Measurements from ENCODE around the gene FBXW12. TPM values are rescaled to one million over a fixed set of nuclear protein-coding genes. Genes with fewer than 3 reads are reported as not detected.

FBXW12 gene
- total and polyA plus RNA-seq, 9 donors = 0.22 to 0.46 (median 0.33) TPM; not detected in 4

DNA sequence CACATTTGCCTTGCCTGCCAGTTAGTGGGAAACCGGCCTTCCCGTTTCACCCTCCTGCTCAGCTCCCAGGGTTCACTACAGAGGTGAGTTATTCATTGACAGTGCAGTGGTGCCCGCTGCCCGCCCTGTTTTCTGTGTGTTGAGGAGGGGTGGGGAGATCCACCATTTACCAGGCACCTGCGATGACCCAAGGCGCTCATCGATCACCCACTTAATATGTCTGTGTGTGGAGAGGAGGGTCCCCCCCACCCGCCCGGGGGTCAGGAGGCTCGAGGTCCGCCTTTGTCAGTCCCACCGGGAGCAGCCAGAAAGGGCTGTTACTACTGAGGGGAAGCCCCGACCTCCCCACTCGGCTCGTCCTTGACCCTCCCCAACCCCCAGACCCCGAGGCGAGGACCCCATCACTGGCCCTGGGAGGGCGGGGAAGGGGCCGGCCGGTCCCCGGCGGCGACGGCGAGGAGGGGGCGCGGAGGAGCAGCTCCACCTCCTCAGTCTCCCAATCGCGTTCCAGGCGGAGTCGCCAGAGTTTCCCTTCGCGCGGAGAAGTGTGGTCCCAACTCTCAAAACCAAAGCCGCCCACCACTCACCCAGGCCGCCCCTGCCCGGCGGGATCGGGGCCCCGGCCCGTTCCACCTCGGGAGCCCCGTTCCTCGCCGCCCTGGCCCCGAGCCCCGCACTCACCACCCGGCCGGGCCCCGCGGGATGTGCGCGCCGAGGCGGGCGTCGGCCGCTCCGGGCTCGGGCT, 56.7 kb downstream of the FBXW12 start:
- peak; percentile 70 to 81 (median 77) for DNase-seq
- H3K36me3 ChIP-seq = no peaks in the 10 kb centered on the region
- TF ChIP-seq EP300 (IDR thresholded peaks at IDR 0.05) (no peak), POLR2A (IDR thresholded peaks at IDR 0.05) (peak; percentile 79)
- TF ChIP-seq, protein P1, sequence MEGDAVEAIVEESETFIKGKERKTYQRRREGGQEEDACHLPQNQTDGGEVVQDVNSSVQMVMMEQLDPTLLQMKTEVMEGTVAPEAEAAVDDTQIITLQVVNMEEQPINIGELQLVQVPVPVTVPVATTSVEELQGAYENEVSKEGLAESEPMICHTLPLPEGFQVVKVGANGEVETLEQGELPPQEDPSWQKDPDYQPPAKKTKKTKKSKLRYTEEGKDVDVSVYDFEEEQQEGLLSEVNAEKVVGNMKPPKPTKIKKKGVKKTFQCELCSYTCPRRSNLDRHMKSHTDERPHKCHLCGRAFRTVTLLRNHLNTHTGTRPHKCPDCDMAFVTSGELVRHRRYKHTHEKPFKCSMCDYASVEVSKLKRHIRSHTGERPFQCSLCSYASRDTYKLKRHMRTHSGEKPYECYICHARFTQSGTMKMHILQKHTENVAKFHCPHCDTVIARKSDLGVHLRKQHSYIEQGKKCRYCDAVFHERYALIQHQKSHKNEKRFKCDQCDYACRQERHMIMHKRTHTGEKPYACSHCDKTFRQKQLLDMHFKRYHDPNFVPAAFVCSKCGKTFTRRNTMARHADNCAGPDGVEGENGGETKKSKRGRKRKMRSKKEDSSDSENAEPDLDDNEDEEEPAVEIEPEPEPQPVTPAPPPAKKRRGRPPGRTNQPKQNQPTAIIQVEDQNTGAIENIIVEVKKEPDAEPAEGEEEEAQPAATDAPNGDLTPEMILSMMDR (IDR thresholded peaks at IDR 0.05) = no peak
- peak overlapping the region; percentile 74 for H3K4me3 ChIP-seq
- H3K9me3 ChIP-seq = no peaks in the 10 kb centered on the region
- no peaks in the 10 kb centered on the region for H3K27me3 ChIP-seq
- 1 to 5% (median 2%) methylated on average over 27 to 60 of the region's 60 CpGs for whole genome bisulfite sequencing, 3 donors
- H3K27ac ChIP-seq = peak overlapping the region; percentile 93 to 96
- peaks cover 51% of the 10 kb centered on the region for H3K4me1 ChIP-seq (ENCODE audit: insufficient read depth)
- intact Hi-C loops (cut with DNase I) = no loop called here

DNA sequence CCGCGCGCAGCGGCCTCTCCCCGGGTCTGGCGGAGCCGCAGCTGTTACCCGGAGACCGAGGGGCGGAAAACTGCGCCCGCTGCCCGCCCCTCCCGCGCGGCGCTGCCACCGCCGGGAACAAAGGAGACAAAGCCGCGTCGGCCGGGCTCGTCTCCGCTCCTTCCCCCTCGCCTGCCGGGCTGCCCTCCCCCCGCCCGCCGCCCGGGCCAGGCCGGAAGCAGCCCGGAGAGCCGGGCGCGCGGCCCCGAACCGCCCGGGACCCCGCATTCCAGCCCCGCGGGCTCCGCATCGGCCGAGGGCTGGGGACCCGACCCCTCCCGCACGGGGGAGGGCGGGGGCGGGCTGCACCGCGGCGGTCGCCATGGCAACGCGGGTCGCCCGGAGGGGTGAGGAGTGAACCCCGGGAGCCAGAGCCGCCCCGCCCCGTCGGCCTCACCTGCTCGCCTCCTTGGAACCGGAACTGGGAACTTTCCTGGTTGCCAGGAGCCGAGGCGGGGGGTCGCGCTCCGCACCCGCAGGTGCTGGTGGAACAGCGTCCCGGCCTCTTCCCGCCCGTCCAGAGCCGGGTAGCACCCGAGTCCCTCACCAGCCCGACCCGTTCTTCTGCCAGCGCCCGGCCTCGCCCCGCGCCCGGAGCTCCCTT, 57.4 kb downstream of the FBXW12 start:
- Histone ChIP-seq H3K36me3 (no peaks in the 10 kb centered on the region), H3K4me3 (peak overlapping the region; percentile 74), H3K27ac (peak overlapping the region; percentile 93 to 96), H3K4me1 (ENCODE audit: insufficient read depth) (peaks cover 51% of the 10 kb centered on the region), H3K9me3 (no peaks in the 10 kb centered on the region), H3K27me3 (no peaks in the 10 kb centered on the region)
- 0% methylated on average over 40 to 86 of the region's 86 CpGs for WGBS, 3 donors
- intact Hi-C loops (cut with DNase I) = no loop called here
- TF ChIP-seq, protein P1 (IDR thresholded peaks at IDR 0.05) = no peak
- TF ChIP-seq POLR2A (IDR thresholded peaks at IDR 0.05) (no peak), EP300 (IDR thresholded peaks at IDR 0.05) (no peak)
- peak; percentile 77 to 83 (median 80) for DNase-seq

DNA sequence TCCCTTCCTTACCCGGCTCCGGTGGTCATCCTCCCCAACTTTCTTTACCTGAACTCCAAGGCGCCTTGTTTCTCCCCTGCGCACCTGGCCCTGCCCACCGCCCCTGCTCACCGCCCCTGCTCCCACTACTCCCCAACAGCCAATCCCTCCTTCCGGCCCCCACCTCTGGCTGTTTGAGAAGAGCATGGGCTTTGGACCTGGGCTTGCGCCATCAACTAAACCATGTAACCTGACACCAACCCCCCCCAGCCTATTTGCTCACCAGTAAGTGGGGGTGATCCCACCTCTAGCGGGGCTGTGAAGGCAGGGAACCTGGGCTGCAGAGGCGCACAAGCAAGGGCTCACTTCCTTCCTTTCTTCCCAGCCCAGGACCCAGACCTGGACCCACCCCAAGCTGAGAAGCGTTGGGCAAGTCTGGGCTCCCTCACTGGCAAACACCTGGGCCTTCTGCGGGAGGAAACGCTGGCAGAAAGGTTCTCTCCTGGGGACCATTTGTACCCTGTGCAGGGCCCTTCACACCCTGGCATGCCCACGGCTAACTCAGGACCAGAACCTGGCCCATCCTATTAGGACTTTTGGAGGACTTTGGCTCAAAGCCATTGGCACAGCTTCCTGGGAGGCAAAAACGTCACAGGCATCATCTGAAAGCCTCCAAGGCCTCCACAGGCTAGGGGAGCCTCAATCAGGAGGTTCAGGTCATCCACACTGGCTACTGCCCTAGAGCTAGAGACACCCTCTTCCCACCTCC, 58.1 kb downstream of the FBXW12 start, which contains the start of gene PLXNB1:
PLXNB1 (minus strand) TSS at position 127 of the 748 bp plus-strand sequence. CDS start 5,475 bp downstream, outside the sequence.
- no peaks in the 10 kb centered on the region for H3K36me3 ChIP-seq
- H3K27ac ChIP-seq = peak within 1 kb of the TSS; percentile 93 to 96
- peaks cover 48% of the 10 kb centered on the region for H3K4me1 ChIP-seq (ENCODE audit: insufficient read depth)
- no peaks in the 10 kb centered on the region for H3K27me3 ChIP-seq
- H3K4me3 ChIP-seq = peak within 1 kb of the TSS; percentile 74
- TF ChIP-seq, protein P1 (IDR thresholded peaks at IDR 0.05) = no peak
- TF ChIP-seq POLR2A (IDR thresholded peaks at IDR 0.05) = peak; percentile 43
- no peak for TF ChIP-seq EP300 (IDR thresholded peaks at IDR 0.05)
- WGBS, 3 donors = 6 to 13% (median 11%) methylated on average over 14 to 15 of the region's 15 CpGs
- peak; percentile 86 to 95 (median 87) for DNase-seq
- intact Hi-C loops (cut with DNase I) = loop anchor here in 2 of 4 donors (5.0 to 10.0 kb wide), 3 partner anchors 155 to 235 kb away; no protein-coding TSS in a partner anchor
- H3K9me3 ChIP-seq = no peaks in the 10 kb centered on the region

DNA sequence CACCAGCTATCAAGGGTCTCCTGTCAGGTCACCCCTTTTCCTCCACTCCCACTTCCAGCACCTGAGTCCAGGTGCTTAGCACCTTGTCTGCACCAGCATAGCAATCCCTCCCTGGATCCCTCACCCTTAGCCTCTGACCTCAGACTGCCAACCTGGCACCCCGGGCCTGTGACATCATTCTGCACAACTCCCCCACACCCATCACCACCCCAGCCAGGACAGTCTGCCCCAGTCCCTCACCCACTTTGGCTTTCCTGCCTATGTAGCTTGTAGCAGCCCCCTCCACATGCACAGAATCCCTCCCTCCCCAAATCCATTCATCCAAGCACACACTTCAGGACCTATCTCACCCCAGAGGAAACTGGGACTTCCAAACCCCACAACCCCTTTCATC, 58.7 kb downstream of the FBXW12 start:
- H3K4me1 ChIP-seq (ENCODE audit: insufficient read depth) = peaks cover 44% of the 10 kb centered on the region
- WGBS, 3 donors = 47 to 70% (median 59%) methylated on average over 1 of the region's 1 CpG
- no peak overlapping the region for H3K4me3 ChIP-seq
- H3K36me3 ChIP-seq = no peaks in the 10 kb centered on the region
- intact Hi-C loops (cut with DNase I) = loop anchor here in 2 of 4 donors (5.0 to 10.0 kb wide), 3 partner anchors 156 to 236 kb away; no protein-coding TSS in a partner anchor
- H3K27me3 ChIP-seq = no peaks in the 10 kb centered on the region
- peak overlapping the region; percentile 14 to 96 for H3K27ac ChIP-seq
- TF ChIP-seq POLR2A (IDR thresholded peaks at IDR 0.05) (no peak), EP300 (IDR thresholded peaks at IDR 0.05) (no peak)
- TF ChIP-seq, protein P1 (IDR thresholded peaks at IDR 0.05) = no peak
- no peaks in the 10 kb centered on the region for H3K9me3 ChIP-seq
- peak in 2 of 5 donors; percentile 32 to 43 for DNase-seq

Data from ovary (tissue), 9 donors.